Osteocyte (in vitro differentiated cells): ENCODE measurements around the gene GRM7. TPM values are rescaled to one million over a fixed set of nuclear protein-coding genes. Genes with fewer than 3 reads are reported as not detected.

Experiments used
- DNase-seq: peaks from one replicate; pipeline ENCODE4 v3.0.0; 2021; ENCODE audit warnings: mixed read lengths; ENCODE audit not compliant: unreplicated experiment; ENCODE audit errors: extremely low spot score
- H3K27ac Mint-ChIP-seq: one replicate; pipeline ENCODE4 v1.8.0; 2021; ENCODE audit warnings: mild to moderate bottlenecking, mixed read lengths; ENCODE audit not compliant: unreplicated experiment
- H3K27me3 Mint-ChIP-seq: one replicate; pipeline ENCODE4 v1.8.0; 2021; ENCODE audit warnings: mixed read lengths; ENCODE audit not compliant: unreplicated experiment
- H3K36me3 Mint-ChIP-seq: one replicate; pipeline ENCODE4 v1.8.0; 2021; ENCODE audit warnings: mixed read lengths; ENCODE audit not compliant: unreplicated experiment
- H3K4me1 Mint-ChIP-seq: one replicate; pipeline ENCODE4 v1.8.0; 2021; ENCODE audit warnings: mixed read lengths; ENCODE audit not compliant: unreplicated experiment
- H3K4me3 Mint-ChIP-seq: one replicate; pipeline ENCODE4 v1.8.0; 2021; ENCODE audit warnings: mild to moderate bottlenecking, moderate library complexity, mixed read lengths; ENCODE audit not compliant: unreplicated experiment
- H3K9me3 Mint-ChIP-seq: one replicate; pipeline ENCODE4 v1.8.0; 2021; ENCODE audit warnings: mixed read lengths; ENCODE audit not compliant: unreplicated experiment
- CTCF ChIP-seq: fragments of 200-600 bp; sonication (generic); IDR thresholded peaks from 2 replicates; pipeline ENCODE4 v1.5.0; 2021; ENCODE audit warnings: antibody characterized with exemption, mild to moderate bottlenecking, moderate library complexity
- total RNA-seq: library from RNA; stranded (reverse); gene quantifications from 2 replicates; pipeline ENCODE4 v1.2.1, GENCODE V29; 2021

Gene GRM7
- total RNA-seq, 1 donor from 2014 or later = not detected

DNA sequence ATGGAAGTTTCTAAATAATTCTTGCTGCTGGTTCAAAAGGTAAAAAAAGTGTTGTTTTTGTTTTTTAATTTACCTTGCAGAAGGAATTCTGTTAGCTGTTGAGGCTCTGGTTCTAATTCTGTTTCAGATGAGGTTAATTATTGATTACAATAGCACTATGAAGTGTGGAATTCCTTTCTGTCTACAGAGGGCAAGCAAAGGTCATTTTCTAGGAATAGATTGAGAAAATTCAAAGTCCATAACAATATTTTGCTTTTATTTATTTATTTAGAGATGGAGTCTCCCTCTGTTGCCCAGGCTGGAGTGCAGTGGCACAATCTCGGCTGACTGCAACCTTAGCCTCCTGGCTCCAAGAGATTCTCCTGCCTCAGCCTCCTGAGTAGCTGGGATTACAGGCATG, 789.6 kb downstream of the GRM7 start:
- no peaks in the 10 kb centered on the region for H3K27me3 Mint-ChIP-seq
- peaks cover 13% of the 10 kb centered on the region for H3K9me3 Mint-ChIP-seq
- H3K4me3 Mint-ChIP-seq = no peak overlapping the region
- no peak overlapping the region for H3K27ac Mint-ChIP-seq
- H3K36me3 Mint-ChIP-seq = no peaks in the 10 kb centered on the region
- DNase-seq = no peak
- no peak for TF ChIP-seq CTCF
- no peaks in the 10 kb centered on the region for H3K4me1 Mint-ChIP-seq

DNA sequence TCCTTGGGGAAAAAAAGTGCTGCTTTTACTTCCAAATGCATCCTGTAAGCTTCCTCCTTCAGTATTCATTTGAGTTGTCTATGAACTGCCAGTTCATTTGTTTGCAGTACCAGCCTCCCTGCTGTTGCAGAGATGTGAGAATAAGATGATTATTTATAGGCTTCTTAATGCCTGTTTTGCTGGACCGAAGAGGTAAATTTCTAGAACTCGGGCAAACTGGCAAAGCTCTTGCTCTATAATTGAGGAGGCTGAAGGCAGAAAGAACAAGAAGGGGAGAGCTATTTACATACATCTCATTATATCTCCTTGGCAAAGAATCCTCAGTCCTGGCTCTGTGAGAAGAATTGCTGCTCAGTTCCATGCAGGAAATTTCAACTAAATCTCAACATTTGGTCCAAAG, 790.4 kb downstream of the GRM7 start:
- Mint-ChIP-seq H3K4me3 (no peak overlapping the region), H3K4me1 (no peaks in the 10 kb centered on the region), H3K36me3 (no peaks in the 10 kb centered on the region), H3K9me3 (peaks cover 13% of the 10 kb centered on the region), H3K27me3 (no peaks in the 10 kb centered on the region), H3K27ac (no peak overlapping the region)
- no peak for DNase-seq
- no peak for TF ChIP-seq CTCF

- Mint-ChIP-seq H3K9me3 (peaks cover 6% of the 10 kb centered on the region), H3K36me3 (no peaks in the 10 kb centered on the region), H3K27me3 (no peaks in the 10 kb centered on the region), H3K4me1 (no peaks in the 10 kb centered on the region), H3K4me3 (no peak overlapping the region), H3K27ac (no peak overlapping the region)
- no peak for DNase-seq
- TF ChIP-seq CTCF = no peak
Measured at GRCh38 chr3:7657214-7658112, 796.5 kb downstream of the GRM7 start.

DNA sequence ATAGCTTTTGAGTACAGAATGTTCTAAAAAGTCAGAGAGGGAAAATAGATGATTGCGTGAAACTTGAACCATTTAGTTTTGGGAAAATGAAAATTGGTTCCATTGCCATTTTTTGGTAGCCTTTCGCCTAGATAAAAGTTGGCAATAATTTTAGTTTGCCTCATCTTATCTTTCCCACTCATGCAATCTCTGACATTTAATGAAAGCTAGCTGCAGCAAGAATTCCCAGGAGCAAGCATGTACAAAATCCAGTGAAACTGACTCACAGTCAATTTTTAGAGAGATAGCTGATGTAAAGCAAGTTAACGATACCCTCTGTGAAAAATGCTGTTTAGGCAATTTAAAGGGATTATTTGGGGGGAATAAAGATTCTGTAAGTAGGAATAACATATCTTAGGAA, 797.4 kb downstream of the GRM7 start:
- Mint-ChIP-seq H3K27me3 (no peaks in the 10 kb centered on the region), H3K4me1 (no peaks in the 10 kb centered on the region), H3K4me3 (no peak overlapping the region), H3K9me3 (peaks cover 6% of the 10 kb centered on the region), H3K36me3 (no peaks in the 10 kb centered on the region), H3K27ac (no peak overlapping the region)
- DNase-seq = no peak
- no peak for TF ChIP-seq CTCF

DNA sequence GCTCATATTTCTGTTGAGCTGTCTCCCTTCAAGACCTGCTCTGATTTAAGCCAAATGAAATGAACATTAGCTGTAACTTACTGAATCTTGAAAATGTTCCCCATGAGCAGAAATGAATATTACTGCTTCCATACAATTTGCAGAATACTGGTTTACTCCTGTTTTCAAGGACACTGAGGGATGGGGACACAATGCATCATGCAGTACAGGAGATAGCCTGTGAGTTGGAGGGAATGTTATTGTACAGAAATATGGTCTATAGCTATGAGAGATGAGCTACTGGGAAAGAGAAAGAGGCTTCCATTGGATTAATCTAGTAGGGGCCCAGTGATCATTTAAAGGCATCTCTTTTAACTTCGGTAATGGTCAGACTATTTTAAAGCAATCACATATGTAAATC, 798.2 kb downstream of the GRM7 start:
- Mint-ChIP-seq H3K36me3 (no peaks in the 10 kb centered on the region), H3K4me3 (no peak overlapping the region), H3K9me3 (peaks cover 2% of the 10 kb centered on the region), H3K4me1 (no peaks in the 10 kb centered on the region), H3K27ac (no peak overlapping the region), H3K27me3 (no peaks in the 10 kb centered on the region)
- no peak for DNase-seq
- TF ChIP-seq CTCF = no peak
